PFSK-1 (cell line): ENCODE results near the gene CRCP.

Experiments
- FOXP2 ChIP-seq: optimal IDR thresholded peaks from 2 replicates; pipeline ENCODE3; 2011; ENCODE audit warnings: borderline replicate concordance, control low read depth, inconsistent platforms; ENCODE audit not compliant: insufficient read depth; ENCODE audit errors: extremely low read length, extremely low read depth
- POLR2AphosphoS5 ChIP-seq: IDR thresholded peaks from 2 replicates; pipeline ENCODE4 v1.6.1; 2012; ENCODE audit warnings: low read depth, mild to moderate bottlenecking, control low read depth, low read length, moderate library complexity
- SIN3A ChIP-seq: IDR thresholded peaks from 2 replicates; pipeline ENCODE4 v1.6.1; 2012; ENCODE audit warnings: mild to moderate bottlenecking, low read length, moderate library complexity, borderline replicate concordance; ENCODE audit not compliant: insufficient read depth
- TAF1 ChIP-seq: IDR thresholded peaks from 2 replicates; pipeline ENCODE4 v1.6.1; 2012; ENCODE audit warnings: low read length, control low read depth, borderline replicate concordance; ENCODE audit not compliant: insufficient read depth
- TF ChIP-seq, protein P1 (sequence below), 2 experiments: IDR thresholded peaks; 2 replicates each; pipeline versions ENCODE4 v1.6.1 to v1.8.0; 2011 to 2012; ENCODE audit warnings: low read depth in 2 of 2, low read length in 2 of 2, control low read depth in 1 of 2, inconsistent platforms in 1 of 2, mild to moderate bottlenecking in 1 of 2, moderate library complexity in 1 of 2; ENCODE audit not compliant: insufficient read depth in 1 of 2

DNA sequence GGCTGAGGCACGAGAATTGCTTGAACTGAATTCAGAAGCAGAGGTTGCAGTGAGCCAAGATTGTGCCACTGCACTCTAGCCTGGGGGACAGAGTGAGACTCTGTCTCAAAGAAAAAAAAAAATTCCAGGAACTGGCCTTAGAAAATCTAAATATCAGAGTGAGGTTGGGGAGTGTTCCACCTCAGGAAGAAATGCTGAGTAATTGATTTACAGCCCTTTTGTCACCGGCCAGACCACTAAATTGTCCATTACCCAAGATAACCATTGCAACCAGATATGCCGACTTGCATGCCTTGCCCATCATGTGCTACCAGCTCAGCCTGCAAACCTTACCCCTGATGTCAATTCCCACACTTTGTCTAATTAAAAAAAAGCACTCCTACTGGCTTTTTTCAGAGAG is 42.4 kb downstream of the CRCP start:
- TF ChIP-seq, protein P1, sequence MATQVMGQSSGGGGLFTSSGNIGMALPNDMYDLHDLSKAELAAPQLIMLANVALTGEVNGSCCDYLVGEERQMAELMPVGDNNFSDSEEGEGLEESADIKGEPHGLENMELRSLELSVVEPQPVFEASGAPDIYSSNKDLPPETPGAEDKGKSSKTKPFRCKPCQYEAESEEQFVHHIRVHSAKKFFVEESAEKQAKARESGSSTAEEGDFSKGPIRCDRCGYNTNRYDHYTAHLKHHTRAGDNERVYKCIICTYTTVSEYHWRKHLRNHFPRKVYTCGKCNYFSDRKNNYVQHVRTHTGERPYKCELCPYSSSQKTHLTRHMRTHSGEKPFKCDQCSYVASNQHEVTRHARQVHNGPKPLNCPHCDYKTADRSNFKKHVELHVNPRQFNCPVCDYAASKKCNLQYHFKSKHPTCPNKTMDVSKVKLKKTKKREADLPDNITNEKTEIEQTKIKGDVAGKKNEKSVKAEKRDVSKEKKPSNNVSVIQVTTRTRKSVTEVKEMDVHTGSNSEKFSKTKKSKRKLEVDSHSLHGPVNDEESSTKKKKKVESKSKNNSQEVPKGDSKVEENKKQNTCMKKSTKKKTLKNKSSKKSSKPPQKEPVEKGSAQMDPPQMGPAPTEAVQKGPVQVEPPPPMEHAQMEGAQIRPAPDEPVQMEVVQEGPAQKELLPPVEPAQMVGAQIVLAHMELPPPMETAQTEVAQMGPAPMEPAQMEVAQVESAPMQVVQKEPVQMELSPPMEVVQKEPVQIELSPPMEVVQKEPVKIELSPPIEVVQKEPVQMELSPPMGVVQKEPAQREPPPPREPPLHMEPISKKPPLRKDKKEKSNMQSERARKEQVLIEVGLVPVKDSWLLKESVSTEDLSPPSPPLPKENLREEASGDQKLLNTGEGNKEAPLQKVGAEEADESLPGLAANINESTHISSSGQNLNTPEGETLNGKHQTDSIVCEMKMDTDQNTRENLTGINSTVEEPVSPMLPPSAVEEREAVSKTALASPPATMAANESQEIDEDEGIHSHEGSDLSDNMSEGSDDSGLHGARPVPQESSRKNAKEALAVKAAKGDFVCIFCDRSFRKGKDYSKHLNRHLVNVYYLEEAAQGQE (IDR thresholded peaks at IDR 0.05; ENCODE audit: insufficient read depth in 1 of 2, low read depth in 2 of 2, low read length in 2 of 2): no peak
- TF ChIP-seq FOXP2 (no peak), POLR2AphosphoS5 (no peak), SIN3A (no peak), TAF1 (no peak)
